Measurements from ENCODE around the gene CLCN6.

Gene CLCN6

DNA sequence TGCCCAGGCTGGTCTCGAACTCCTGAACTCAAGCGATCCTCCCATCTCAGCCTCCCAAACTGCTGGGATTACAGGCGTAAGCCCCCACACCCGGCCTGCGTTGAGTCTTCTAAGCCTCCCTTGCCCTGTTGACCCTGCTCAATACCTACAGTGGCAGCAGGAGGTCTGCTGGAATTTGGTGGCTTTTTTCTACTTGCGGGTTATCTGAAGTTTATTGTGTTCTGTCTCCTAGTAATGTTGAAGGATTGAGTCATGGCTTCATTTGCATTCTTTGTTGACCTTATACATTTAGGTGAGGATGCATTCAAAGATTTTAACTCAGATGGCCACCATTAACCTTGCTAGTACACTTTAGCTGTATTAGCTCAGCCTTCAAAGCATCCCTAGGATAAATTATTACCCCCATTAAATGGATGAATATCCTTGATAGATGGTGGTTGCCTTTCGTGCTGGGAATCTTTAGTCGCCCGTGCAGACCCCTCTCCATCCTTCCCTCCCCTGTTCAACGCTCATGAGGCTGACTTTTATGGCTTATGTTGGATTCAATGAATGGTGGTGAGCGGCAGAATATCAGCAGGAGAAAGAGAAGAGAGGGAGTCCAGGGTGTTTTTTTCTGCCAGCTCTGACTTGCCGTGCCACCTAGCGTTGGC is 62.5 kb downstream of the CLCN6 start:
- H3K27ac ChIP-seq: no peak overlapping the region
- no peak overlapping the region for H3K4me3 ChIP-seq

DNA sequence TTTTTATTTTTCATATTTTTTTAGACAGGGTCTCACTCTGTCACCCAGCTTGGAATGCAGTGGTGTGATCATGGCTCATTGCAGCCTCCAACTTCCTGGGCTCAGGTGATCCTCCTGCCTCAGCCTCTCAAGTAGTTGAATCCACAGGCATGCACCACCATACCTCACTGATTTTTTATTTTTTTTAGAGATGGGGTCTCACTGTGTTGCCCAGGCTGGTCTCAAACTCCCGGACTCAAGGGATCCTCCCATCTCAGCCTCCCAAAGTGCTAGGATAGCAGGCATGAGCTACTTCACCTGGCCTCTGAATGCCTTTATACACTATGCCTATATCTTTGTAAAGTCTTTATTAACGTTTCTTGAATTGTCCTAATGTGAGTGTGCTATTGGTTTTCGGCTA is 63.1 kb downstream of the CLCN6 start:
- Histone ChIP-seq H3K4me3 (no peak overlapping the region), H3K27ac (no peak overlapping the region)

DNA sequence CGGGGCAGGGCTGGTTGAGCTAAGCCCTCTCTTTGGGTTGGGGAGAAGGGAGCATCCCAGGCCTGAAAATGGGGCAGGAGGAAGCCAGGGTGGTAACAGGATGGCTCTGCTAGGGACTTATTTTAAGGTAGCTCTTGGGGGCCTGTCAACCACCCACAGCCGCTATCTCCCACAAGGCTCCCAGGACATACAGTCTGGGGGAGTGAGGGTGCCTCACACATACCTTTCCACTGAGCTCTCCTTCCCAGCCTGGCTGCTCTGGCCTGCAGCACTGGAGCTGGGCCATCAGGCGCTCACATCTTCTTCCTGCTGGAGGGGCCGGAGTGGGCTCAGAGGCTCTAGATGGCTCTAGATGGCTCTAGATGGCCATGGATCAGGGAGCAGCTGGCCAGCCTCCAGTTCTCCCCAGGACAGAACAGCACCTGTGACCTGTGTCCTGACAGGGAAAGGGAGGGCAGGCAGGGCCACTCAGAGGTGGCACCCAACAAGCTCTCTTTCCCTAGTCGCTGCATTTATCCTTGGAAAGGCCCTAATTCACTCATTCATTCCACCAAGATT is 63.7 kb downstream of the CLCN6 start:
- no peak overlapping the region for H3K27ac ChIP-seq
- no peak overlapping the region for H3K4me3 ChIP-seq

DNA sequence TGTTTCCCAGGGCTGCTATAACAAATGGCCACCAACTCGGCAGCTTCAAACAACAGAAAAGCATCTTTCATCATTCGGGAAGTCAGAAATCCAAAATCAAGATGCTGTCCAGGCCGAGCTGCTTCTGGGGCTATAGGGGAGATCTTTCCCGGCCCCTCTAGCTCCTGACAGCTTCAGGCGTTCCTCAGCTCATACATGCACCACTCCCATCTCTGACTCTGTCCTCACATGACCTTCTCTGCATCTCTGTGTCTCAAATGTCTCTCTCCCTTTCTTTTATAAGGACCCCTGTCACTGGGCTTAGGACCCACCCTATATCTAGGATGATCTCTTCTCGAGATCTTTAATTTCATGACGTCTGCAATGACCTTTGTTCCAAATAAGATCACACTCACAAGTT is 66.6 kb downstream of the CLCN6 start:
- Histone ChIP-seq H3K4me3 (no peak overlapping the region), H3K27ac (no peak overlapping the region)

DNA sequence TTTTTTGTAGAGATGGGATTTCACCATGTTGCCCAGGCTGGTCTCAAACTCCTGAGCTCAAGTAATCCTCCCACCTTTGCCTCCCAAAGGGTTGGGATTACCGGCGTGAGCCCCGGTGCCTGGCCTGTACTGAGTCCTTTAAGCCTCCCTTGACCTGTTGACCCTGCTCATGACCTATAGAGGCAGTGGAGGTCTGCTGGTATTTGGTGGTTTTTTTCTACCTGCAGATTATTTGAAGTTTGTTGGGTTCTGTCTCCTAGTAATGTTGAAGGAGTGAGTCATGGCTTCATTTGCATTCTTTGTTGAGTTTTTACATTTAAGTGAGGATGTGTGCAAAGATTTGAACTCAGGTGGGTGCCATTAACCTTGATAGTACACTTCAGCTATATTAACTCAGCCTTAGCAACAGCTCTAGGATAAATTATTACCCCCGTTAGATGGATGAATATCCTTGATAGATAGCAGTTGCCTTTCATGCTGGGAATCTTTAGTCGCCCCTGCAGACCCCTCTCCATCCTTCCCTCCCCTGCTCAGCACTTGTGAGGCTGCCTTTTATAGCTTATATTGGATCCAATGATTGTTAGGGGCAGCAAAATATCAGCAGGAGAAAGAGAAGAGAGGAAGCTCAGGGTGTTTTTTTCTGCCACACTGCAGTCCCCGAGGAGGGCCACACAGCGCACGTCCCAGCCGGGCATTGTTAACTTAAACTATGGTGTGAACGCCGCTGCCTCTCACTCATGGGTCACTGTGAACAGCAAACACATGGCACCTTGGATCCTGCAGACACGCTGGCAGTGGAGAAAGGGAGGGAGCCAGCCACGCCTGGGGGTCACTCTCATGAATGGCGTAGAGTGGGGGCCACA is 67.6 kb downstream of the CLCN6 start:
- Histone ChIP-seq H3K4me3 (no peak overlapping the region), H3K27ac (no peak overlapping the region)

DNA sequence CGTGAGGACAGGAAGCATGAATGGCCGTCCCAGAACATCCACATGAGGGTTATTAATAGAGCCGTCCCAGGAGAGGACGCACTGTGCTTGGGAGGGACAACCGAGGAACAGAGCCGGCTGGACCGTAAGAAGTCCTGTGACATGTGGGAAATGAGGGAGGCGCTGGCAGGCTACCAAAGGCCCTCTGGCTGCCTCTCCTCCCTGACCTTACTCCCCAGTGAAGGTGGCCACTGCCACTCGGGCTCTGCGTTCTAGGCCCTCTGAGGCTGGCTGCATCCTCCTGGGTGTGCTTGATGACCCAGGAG is 68.2 kb downstream of the CLCN6 start:
- Histone ChIP-seq H3K27ac (no peak overlapping the region), H3K4me3 (no peak overlapping the region)

DNA sequence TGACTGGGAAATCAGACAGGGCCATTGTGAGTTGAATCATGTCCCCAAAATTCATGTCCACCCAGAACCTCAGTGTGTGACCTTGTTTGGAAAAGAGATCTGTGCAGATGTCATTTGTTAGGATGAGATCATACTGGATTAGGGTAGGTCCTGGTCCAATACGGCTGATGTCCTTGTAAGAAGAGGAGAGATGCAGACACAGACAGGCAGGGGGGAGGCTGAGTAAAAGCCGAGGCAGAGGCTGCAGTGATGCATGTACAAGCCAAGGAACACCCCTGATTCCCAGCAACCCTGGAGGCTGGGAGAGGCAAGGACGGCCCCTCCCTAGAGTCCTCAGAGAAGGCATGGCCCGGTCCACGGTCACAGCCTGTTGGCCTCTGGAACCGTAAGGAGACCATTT is 68.6 kb downstream of the CLCN6 start:
- H3K27ac ChIP-seq: no peak overlapping the region

DNA sequence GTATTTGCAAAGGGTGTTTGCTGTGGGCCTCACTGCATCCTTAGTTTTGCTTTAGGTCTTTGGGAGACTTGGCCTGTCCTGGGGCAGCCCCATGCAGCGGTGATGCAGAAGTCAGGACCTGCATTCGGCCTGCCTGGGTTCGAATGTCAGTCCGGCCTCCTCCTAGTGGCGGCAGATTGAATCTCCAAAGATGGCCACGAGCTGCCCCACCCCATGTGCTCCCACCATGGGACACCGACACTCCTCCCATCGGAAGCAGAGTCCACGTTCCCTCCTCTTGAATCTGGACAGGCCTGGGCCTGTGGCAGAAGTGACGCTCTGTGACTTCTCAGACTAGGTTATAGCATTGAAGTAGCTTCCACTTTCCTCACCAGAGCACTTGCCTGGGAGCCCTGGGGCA is 69.1 kb downstream of the CLCN6 start:
- Histone ChIP-seq H3K27ac (no peak overlapping the region), H3K4me3 (no peak overlapping the region)

More for the DNA sequence above, 68.6 kb downstream of the CLCN6 start:
- no peak overlapping the region for H3K4me3 ChIP-seq

DNA sequence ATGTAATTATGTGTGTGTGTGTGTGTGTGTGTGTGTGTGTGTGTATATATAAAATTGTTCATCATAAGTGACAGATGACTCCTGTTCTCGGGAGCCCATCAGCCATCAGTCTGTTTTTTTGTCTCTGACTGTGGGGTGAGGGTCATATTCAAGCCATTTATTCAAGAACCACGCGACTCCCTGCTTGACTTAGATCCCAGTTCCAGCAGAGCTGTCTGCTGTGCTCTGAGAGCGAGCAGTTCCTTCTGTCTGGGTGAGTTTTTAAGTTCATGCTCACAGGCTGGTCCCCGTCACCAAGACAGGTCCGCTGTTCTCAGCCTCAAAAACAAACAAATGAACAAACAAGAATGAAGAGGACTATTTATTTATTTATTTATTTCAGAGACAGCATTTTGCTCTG is 71.1 kb downstream of the CLCN6 start:
- Histone ChIP-seq H3K27ac (no peak overlapping the region), H3K4me3 (no peak overlapping the region)

DNA sequence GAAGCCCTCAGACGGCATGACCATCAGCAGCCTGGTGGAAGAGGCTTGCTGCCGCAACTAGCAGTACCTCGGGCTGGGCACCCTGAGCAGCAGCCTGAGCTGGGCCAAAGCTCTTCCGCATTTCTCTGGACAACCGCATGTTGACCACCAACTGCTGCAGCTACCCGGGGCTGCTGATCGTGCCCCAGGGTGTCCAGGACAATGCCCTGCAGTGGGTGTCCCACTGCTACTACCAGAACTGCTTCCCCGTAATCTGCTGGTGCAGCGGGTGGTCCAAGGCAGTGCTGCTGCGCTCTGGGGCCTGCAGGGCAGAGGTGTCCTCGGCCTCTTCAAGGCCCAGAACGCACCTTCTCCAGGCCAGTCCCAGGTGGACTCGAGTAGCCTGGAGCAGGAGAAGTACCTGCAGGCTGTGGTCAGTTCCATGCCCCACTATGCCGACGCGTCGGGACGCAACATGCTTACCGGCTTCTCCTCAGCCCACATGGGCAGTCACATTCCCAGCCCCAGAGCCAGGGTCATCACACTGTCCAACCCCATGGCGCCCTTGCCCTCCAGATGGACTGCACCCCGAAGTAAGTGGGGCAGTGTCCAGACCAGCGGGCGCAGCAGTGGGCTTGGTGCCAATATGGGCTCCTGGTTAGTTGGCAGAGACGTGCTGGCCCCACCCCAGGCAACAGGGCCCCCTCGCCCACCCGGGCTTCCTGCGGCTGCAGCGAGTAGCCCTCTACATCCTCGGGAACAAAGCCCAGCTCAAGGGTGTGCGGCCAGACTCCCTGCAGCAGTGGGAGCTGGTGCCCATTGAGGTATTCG is 72.3 kb downstream of the CLCN6 start:
- Histone ChIP-seq H3K4me3 (no peak overlapping the region), H3K27ac (no peak overlapping the region)

DNA sequence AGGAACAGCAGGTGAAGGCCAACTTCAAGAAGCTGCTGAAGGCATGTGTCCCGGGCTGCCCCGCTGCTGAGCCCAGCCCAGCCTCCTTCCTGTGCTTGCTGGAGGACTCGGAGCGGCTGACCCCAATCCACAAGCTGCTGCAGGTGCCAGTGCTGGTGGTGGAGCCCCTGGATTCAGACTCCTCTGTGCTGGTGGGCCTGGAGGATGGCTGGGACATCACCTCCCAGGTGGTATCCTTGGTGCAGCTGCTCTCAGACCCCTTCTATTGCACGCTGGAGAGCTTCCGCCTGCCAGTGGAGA is 72.8 kb downstream of the CLCN6 start:
- Histone ChIP-seq H3K27ac (no peak overlapping the region), H3K4me3 (no peak overlapping the region)

DNA sequence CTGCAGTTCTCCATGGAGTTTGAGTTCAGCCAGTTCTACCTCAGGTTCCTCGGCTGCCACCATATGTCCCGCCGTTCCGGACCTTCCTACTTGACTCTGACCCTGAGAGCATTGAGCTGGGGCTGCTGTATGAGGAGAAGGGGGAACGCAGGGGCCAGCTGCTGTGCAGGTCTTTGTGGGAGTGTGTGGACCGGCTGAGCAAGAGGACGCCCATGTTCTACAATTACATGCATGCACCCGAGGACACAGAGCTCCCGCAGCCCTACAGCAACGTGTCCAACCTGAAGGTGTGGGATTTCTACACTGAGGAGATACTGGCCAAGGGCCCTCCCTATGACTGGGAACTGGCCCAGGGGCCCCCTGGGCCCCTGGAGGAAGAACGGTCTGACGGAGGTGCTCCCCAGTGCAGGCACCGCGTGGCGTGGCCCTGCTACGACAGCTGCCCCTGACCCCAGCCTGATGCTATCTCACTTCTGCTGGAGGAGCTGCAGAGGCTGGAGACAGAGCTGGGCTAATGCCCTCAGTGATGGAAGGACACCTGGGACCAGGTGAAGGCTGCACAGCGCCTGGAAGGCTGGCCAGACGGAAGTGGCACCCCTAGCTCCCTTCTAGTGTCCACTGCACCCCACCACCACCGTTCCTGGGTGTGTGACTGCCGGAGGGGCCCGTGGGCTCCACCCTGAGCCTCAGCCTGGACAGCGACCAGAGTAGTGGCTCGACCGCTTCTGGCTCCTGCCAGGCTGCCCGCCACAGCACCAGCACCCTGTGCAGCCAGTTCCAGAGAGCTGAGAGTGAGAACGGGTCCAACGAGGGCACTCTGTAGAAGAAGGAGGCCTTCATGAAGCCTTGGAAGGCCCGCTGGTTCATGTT is 73.6 kb downstream of the CLCN6 start:
- no peak overlapping the region for H3K4me3 ChIP-seq
- no peak overlapping the region for H3K27ac ChIP-seq

DNA sequence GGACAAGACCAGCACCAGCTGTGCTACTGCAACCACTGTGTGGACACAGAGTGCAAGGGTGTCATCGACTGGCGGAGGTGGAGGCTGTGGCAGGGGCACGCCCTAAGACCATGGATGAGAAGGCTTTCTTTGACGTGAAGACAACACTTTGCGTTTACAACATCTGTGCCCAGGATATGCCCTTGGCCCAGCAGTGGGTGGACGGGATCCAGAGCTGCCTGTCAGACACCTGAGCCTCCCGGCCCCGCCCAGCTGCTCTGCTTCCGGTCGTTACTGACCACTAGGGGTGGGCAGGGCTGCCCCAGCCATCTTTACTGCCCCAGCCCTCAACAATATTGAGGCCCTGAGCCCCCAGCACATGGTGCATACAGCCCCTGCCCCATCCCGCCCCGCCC is 74.2 kb downstream of the CLCN6 start:
- Histone ChIP-seq H3K4me3 (no peak overlapping the region), H3K27ac (no peak overlapping the region)

DNA sequence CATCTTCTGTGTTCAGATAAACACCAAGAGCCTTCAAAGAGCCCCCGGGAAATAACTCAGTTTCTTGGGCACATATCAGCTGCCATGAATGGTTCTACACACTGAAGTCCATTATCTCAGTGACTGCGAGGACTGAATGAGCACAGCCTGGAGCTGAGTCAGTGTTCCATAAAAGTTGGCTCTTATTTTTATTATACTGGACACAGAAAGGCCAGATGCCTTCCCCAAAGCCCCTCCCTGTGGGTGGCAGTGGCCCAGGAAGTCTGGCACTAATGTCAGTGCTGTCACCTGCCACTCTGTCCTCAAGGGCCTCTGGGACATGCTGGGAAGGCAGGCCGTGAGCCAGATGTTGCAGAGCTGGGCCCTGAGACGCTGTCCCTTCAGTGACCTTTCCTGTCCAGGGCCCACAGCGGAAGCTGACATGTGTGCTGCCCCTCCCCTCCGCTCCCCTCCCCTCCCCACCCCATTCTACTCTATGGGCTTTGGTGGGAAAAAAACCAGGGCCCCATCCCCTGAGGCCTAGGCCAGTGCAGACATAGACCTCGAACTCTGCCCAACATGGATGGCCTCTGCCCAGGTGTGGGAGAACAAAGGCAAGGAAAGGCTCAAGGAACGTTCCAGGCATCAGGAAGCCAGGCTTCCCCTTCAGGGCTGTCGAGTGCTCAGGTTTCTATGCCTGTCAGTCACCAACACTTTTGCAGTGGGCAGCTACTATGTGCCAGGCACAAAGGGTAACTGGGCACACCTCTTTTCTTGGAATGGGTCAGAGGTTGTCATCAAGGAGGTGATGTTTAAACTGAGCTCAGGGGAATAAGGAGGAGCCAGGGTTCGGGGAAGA is 75.1 kb downstream of the CLCN6 start:
- Histone ChIP-seq H3K27ac (no peak overlapping the region), H3K4me3 (no peak overlapping the region)

DNA sequence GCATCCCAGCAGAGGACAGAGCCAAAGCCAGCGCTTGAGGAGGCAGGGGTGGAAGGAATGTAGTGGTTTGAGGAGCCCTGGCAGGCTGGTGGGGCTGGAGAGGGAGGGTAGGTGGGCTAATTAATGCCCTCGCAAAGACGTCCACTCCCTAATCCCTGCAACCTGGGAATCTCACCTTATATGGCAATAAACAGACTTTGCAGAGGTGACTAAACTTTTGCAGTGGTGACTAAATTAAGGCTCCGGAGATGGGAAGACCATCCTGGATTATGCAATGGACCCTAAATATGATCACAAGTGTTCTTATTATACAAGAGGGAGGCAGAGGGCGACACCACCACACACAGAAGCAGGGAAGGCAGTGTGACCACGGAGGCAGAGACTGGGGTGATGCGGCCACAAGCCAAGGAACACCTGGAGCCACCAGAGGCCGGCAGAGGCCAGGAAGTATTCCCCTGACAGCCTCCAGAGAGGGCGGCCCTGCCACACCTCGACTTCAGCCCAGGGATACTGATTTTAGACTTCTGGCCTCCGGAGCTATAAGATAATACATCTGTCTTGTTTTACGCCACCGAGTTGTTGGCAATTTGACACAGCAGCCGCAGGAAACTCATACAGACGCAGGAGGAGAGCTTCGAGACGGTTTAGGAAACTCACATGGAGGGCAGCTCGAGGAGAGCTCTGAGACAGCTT is 75.9 kb downstream of the CLCN6 start:
- H3K27ac ChIP-seq: no peak overlapping the region
- no peak overlapping the region for H3K4me3 ChIP-seq

DNA sequence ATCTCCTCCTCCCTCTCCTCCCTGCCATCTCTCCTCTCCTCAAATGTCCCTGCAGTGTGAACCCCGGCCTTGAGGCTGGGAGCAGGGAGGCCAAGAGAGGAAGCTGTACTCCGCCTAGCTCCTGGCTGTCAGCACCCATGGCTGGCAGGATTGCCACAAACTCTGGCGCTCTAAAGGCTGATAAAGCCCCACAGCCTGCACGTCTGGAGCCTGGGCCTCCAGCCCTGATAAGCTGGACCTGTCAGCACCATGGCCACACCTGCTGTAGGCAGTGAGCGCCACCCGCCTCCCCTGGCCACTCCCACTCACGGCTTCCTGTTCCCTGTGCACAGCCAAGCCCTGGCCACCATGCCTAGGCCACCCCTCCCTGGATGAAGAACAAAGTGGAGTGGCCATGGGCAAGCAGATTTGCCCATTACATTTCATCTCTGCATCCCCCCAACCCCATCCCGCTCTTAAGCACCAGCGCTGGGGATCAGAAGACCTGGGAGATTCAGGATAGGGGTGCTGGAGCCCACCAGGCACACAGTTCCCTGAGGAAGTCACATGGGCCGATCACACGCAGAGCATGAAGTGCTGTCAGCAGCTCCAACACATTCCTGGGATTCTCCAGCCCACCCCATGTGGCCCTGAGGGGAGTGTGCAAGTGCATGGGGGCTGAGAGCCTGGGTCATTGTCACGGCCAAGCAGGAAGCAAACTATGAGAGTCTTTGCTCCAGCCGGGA is 77.0 kb downstream of the CLCN6 start:
- Histone ChIP-seq H3K4me3 (no peak overlapping the region), H3K27ac (no peak overlapping the region)

DNA sequence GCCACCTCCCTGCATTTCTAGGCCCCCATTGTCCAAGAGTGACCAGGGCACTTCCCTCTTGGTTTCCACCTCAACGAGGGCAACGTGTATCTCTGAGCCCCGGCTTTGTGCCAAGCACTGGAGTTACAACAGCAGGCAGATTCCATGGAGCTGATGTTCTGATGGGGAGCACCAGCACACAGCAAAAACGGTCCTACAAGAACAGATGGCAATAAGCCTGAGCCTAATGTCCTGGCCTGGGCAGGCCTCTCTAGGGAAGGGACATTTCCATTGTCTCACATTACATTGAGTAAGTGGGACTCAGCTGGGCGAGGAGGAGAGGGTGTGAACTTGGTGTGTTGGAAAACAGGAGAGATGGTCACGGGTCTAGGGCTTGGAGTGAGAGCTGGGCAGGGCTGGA is 79.9 kb downstream of the CLCN6 start:
- Histone ChIP-seq H3K4me3 (no peak overlapping the region), H3K27ac (no peak overlapping the region)
